Measurements from ENCODE around the gene COPZ2. TPM values are rescaled to one million over a fixed set of nuclear protein-coding genes. Genes with fewer than 3 reads are reported as not detected.

The COPZ2 gene
- total RNA-seq, 1 experiment from 2014 or later: not detected

DNA sequence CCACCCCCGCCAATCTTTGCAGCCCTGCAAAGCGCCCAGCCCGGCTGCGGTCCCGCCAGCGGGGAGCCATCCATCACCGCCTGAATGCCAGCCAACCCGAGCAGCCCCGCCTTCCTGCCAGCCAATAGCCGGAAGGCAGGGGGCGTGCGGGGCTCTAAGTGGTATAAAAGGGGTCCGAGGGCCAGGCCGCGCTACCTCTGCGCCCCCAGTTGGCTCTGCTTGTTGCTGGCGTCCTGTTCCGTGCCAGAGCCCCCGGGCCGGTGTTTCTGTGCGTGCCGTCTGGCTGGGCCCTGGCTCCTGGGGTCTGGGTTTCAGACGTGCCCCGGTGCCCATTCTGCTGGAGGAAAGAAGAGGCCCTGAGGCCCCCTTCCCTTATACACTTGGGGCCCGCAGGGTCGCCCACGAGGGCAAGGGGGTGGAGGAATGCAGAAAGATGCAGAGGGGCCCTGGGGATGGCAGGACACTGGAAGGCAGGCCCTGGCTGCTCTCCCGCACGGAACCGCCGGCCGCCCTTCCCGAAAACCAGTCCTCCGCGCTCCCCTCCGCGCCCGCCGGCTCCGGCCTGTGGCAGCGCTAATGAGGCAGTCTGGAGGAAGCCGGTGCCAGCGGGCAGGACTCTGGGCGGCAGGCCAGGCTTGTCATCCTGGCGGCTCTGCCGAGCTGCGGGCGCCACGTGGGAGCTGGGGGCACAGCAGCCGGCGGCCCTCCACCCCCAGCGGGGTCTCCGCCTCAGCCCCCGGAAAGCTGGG, 14.0 kb downstream of the COPZ2 start (continued):
- TF ChIP-seq REST (IDR thresholded peaks at IDR 0.05; ENCODE audit: low read depth) (no peak), EZH2 (IDR thresholded peaks at IDR 0.05) (no peak), CTCF (IDR thresholded peaks at IDR 0.05 in 2 of 3, conservative IDR thresholded peaks at IDR 0.05 in 1 of 3; ENCODE audit: borderline replicate concordance in 1 of 3, insufficient read depth in 1 of 3, low read depth in 2 of 3, low read length in 2 of 3) (peak in 1 of 3 experiments; percentile 45; a peak in 3 of 6 replicates), EZH2phosphoT487 (IDR thresholded peaks at IDR 0.05; ENCODE audit: borderline replicate concordance) (no peak), CEBPB (IDR thresholded peaks at IDR 0.05; ENCODE audit: low read depth) (no peak), SRF (IDR thresholded peaks at IDR 0.05; ENCODE audit: low read depth) (no peak), ELF1 (IDR thresholded peaks at IDR 0.05; ENCODE audit: borderline replicate concordance, low read depth) (no peak), SIN3A (IDR thresholded peaks at IDR 0.05; ENCODE audit: low read depth) (no peak), SP1 (IDR thresholded peaks at IDR 0.05; ENCODE audit: low read depth) (no peak), POLR2AphosphoS5 (IDR thresholded peaks at IDR 0.05; ENCODE audit: low read depth, low read length) (peak; percentile 85), POLR2A (IDR thresholded peaks at IDR 0.05; ENCODE audit: borderline replicate concordance, extremely low read depth, insufficient read depth, insufficient read length) (peak; percentile 58), CBX3 (IDR thresholded peaks at IDR 0.05; ENCODE audit: low read depth) (no peak), FOSL1 (IDR thresholded peaks at IDR 0.05; ENCODE audit: low read depth) (no peak), TCF7L2 (IDR thresholded peaks at IDR 0.05; ENCODE audit: borderline replicate concordance, extremely low read depth, insufficient read depth, insufficient read length) (peak; percentile 63)
- TF ChIP-seq, protein P1, sequence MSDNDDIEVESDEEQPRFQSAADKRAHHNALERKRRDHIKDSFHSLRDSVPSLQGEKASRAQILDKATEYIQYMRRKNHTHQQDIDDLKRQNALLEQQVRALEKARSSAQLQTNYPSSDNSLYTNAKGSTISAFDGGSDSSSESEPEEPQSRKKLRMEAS (IDR thresholded peaks at IDR 0.05): no peak

Data from HCT116 (cell line).